Epithelial cell of proximal tubule (primary cell): Measurements from ENCODE around the gene LRRIQ4. TPM values are rescaled to one million over a fixed set of nuclear protein-coding genes. Genes with fewer than 3 reads are reported as not detected.

ENCODE experiments used
- DNase-seq: peaks from one replicate; pipeline ENCODE4 v3.0.0-alpha.2; 2011; ENCODE audit warnings: low read depth
- H3K4me3 ChIP-seq: 2 replicates; pipeline ENCODE4 v1.5.1; 2011; ENCODE audit warnings: low read depth, mild to moderate bottlenecking, low read length
- CTCF ChIP-seq: conservative IDR thresholded peaks from 2 replicates; pipeline ENCODE4 v1.5.1; 2012; ENCODE audit warnings: low read depth, mild to moderate bottlenecking, low read length
- total RNA-seq: library from RNA; depleted of rRNA; stranded (reverse); fragments of >200 nt; gene quantifications from 2 replicates; pipeline ENCODE4 v1.2.3, GENCODE V29; 2015

The LRRIQ4 gene
- total RNA-seq, result 0.07 TPM in 1 of 2 replicates, not detected in the other

- no peak for DNase-seq
- TF ChIP-seq CTCF, result no peak
- peak within 1 kb of the TSS; percentile 66 for H3K4me3 ChIP-seq
These were observed at the start of gene LRRIQ4, which contains the start of gene LRRC34 for GRCh38 chr3:169812332-169813235. Gene LRRIQ4, plus strand, starts transcription at chr3:169812870. Its CDS starts 9,052 bp downstream, at chr3:169821922. Gene LRRC34, minus strand, starts transcription at chr3:169812904. Its CDS starts 356 bp downstream, at chr3:169812548.

GRCh38 chr3:169764312-169764881 is 48.3 kb upstream of the LRRIQ4 start:
- peak overlapping the region; percentile 91 for H3K4me3 ChIP-seq
- no peak for DNase-seq
- no peak for TF ChIP-seq CTCF

GRCh38 chr3:169764882-169765612 is 47.6 kb upstream of the LRRIQ4 start, which contains the start of gene TERC:
Gene TERC, minus strand, starts transcription at chr3:169765060.
- peak; percentile 51 for DNase-seq
- H3K4me3 ChIP-seq, result peak within 1 kb of the TSS; percentile 91
- no peak for TF ChIP-seq CTCF

- H3K4me3 ChIP-seq, result peak within 1 kb of the TSS; percentile 89
- DNase-seq, result no peak
- no peak for TF ChIP-seq CTCF
These were observed 43.1 kb upstream of the LRRIQ4 start, which contains the start of gene ACTRT3 for GRCh38 chr3:169769287-169770181. Gene ACTRT3, minus strand, starts transcription at chr3:169769561. Its CDS starts 41 bp downstream, at chr3:169769520.

- peak overlapping the region; percentile 89 for H3K4me3 ChIP-seq
- no peak for DNase-seq
- TF ChIP-seq CTCF, result no peak
These were observed 41.0 kb upstream of the LRRIQ4 start for GRCh38 chr3:169771497-169772304.
